GM04503 (cell line): ENCODE results near the gene S1PR1.

ENCODE experiments used
- DNase-seq: peaks from one replicate; pipeline ENCODE4 v3.0.0-alpha.2; 2012; ENCODE audit warnings: low read depth

The S1PR1 gene

GRCh38 chr1:101245246-101245927 lies 8.6 kb downstream of the S1PR1 start:
- DNase-seq = no peak

- no peak for DNase-seq
These were observed 10.8 kb downstream of the S1PR1 start for GRCh38 chr1:101247404-101248287.

GRCh38 chr1:101250222-101250621 lies 13.4 kb downstream of the S1PR1 start:
- no peak for DNase-seq

- DNase-seq = no peak
These were observed 13.9 kb downstream of the S1PR1 start for GRCh38 chr1:101250656-101251272.

- DNase-seq = no peak
These were observed 14.7 kb downstream of the S1PR1 start for GRCh38 chr1:101251504-101251903.

GRCh38 chr1:101253976-101254674 lies 17.3 kb downstream of the S1PR1 start:
- peak; percentile 68 for DNase-seq

GRCh38 chr1:101257500-101258325 lies 20.9 kb downstream of the S1PR1 start:
- DNase-seq = no peak

GRCh38 chr1:101259744-101260148 lies 22.9 kb downstream of the S1PR1 start:
- peak; percentile 45 for DNase-seq

- no peak for DNase-seq
These were observed 23.9 kb downstream of the S1PR1 start for GRCh38 chr1:101260556-101261350.

- no peak for DNase-seq
These were observed 24.8 kb downstream of the S1PR1 start for GRCh38 chr1:101261623-101262022.

GRCh38 chr1:101262060-101262459 lies 25.2 kb downstream of the S1PR1 start:
- DNase-seq = no peak

GRCh38 chr1:101262630-101263348 lies 26.0 kb downstream of the S1PR1 start:
- DNase-seq = no peak

- no peak for DNase-seq
These were observed 27.9 kb downstream of the S1PR1 start for GRCh38 chr1:101264697-101265096.

- no peak for DNase-seq
These were observed 28.9 kb downstream of the S1PR1 start for GRCh38 chr1:101265684-101266083.

GRCh38 chr1:101267082-101267481 lies 30.3 kb downstream of the S1PR1 start:
- DNase-seq = no peak

GRCh38 chr1:101268893-101269292 lies 32.1 kb downstream of the S1PR1 start:
- no peak for DNase-seq

GRCh38 chr1:101275672-101276071 lies 38.9 kb downstream of the S1PR1 start:
- no peak for DNase-seq

GRCh38 chr1:101276818-101277217 lies 40.0 kb downstream of the S1PR1 start:
- no peak for DNase-seq

GRCh38 chr1:101278238-101278637 lies 41.4 kb downstream of the S1PR1 start:
- no peak for DNase-seq

- DNase-seq = no peak
These were observed 42.0 kb downstream of the S1PR1 start for GRCh38 chr1:101278845-101279244.
